HUES6 (cell line): ENCODE results near the gene SNAPC5.

ENCODE experiments used
- H3K27ac ChIP-seq: 2 replicates; pipeline ENCODE4 v1.7.0; 2013; ENCODE audit warnings: low read depth, mild to moderate bottlenecking, low read length, inconsistent platforms
- H3K27me3 ChIP-seq: 2 replicates; pipeline ENCODE4 v1.6.1; 2013; ENCODE audit warnings: low read length; ENCODE audit not compliant: control insufficient read depth, insufficient read depth
- H3K36me3 ChIP-seq: 2 replicates; pipeline ENCODE4 v1.6.1; 2013; ENCODE audit warnings: low read length; ENCODE audit not compliant: control insufficient read depth, insufficient read depth
- H3K4me1 ChIP-seq: 2 replicates; pipeline ENCODE4 v1.6.1; 2013; ENCODE audit warnings: low read length; ENCODE audit not compliant: control insufficient read depth, insufficient read depth
- H3K4me3 ChIP-seq: 2 replicates; pipeline ENCODE4 v1.5.1; 2013; ENCODE audit warnings: low read depth, low read length
- H3K9ac ChIP-seq: one replicate; pipeline ENCODE4 v1.6.1; 2013; ENCODE audit warnings: mild to moderate bottlenecking, low read length
- H3K9me3 ChIP-seq: 2 replicates; pipeline ENCODE4 v1.6.1; 2013; ENCODE audit warnings: low read depth, low read length; ENCODE audit not compliant: control insufficient read depth, insufficient read depth

Gene SNAPC5

DNA sequence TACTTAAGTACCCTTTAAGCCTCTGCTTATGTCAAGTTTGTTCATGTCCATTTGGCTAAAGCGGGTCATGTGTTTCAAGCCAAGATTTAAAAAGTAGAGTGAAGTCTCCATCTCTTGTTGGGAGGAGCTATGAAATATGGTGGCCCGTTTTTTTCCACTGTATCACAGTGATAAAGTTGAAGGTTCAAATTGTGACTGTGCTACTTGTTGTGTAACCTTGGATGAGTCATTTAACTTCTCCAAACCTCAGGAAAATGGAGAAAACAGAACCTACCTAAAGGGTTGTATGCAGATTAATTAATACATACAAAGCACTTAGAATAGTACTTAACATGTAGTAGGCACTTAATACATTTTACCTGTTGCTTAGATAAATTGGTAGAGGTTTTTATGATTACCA, 43.4 kb downstream of the SNAPC5 start:
- Histone ChIP-seq H3K27ac (no peak overlapping the region), H3K27me3 (no peaks in the 10 kb centered on the region), H3K4me1 (no peaks in the 10 kb centered on the region), H3K36me3 (peaks cover 20% of the 10 kb centered on the region), H3K4me3 (no peak overlapping the region), H3K9me3 (no peaks in the 10 kb centered on the region), H3K9ac (no peak overlapping the region)

GRCh38 chr15:66452971-66453580, 44.5 kb downstream of the SNAPC5 start:
- no peaks in the 10 kb centered on the region for H3K4me1 ChIP-seq
- no peak overlapping the region for H3K9ac ChIP-seq
- H3K4me3 ChIP-seq, result no peak overlapping the region
- H3K9me3 ChIP-seq, result no peaks in the 10 kb centered on the region
- no peak overlapping the region for H3K27ac ChIP-seq
- no peaks in the 10 kb centered on the region for H3K27me3 ChIP-seq
- H3K36me3 ChIP-seq, result peaks cover 28% of the 10 kb centered on the region

DNA sequence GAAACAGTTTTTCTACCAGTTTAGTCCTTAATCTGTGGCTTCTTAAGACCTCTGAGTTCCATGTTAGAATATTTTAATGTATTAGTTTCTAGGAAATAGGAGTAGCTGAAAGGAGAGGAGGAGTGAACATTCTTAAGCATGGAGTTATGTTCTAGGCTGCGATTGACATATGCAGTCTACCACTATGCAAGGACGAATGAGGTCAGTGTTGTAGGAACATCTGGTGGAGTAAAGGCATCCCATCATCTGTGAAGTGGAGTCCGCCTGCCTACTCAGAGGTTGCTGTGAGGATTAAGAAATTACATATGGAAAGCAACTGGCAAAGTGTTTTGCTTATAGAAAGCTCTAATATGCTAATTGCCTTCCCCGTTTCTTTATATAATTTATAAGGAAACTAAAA, 45.1 kb downstream of the SNAPC5 start:
- Histone ChIP-seq H3K9ac (no peak overlapping the region), H3K9me3 (no peaks in the 10 kb centered on the region), H3K27ac (no peak overlapping the region), H3K4me1 (no peaks in the 10 kb centered on the region), H3K4me3 (no peak overlapping the region), H3K27me3 (no peaks in the 10 kb centered on the region), H3K36me3 (peaks cover 29% of the 10 kb centered on the region)
